K562 (cell line): Measurements from ENCODE around the gene LSP1. TPM values are rescaled to one million over a fixed set of nuclear protein-coding genes. Genes with fewer than 3 reads are reported as not detected.
A peak's percentile ranks its signal among the peaks of the same experiment; 100 is the strongest.

Source experiments
- ATAC-seq: fragments of 200-7000 bp; cut with Tn5 transposase; 3 replicates; pipeline ENCODE4 v1.9.1; 2020; ENCODE audit warnings: moderate library complexity
- BruUV-seq: library from RNA; stranded (reverse); fragments of 400-500 nt; replicated peaks from 2 replicates; lab custom pipeline; 2021; lab: Mats Ljungman, UMichigan
- CTCF ChIA-PET: fragments of 300-600 bp; formaldehyde crosslinking; extraction: SDS; loops from one replicate; lab custom pipeline; 2021; ENCODE audit warnings: low intra/inter-chr PET ratio; lab: Yijun Ruan, JAX
- POLR2A ChIA-PET: fragments of 300-600, 350-650 bp; sonication (Branson Sonifier 250); formaldehyde crosslinking; extraction: SDS; loops from one replicate; lab custom pipeline; 2021; ENCODE audit warnings: antibody characterized with exemption, inconsistent platforms; lab: Yijun Ruan, JAX
- DNase-seq, 4 experiments: peaks; one replicate each; pipeline versions ENCODE4 v3.0.0 to v3.0.0-alpha.2; 2011 to 2018; ENCODE audit warnings: low spot score in 3 of 4, mixed read lengths in 3 of 4; ENCODE audit errors: extremely low read depth in 1 of 4
- FAIRE-seq: peaks from 2 replicates; lab custom pipeline; 2011; peaks lifted over from hg19 to GRCh38; lab: Jason Lieb, UNC
- H2AFZ ChIP-seq: 2 replicates; pipeline ENCODE4 v1.6.0; 2011; ENCODE audit warnings: low read depth, low read length, control low read depth, inconsistent platforms
- H3K27ac ChIP-seq: fragments of 200-600 bp; 3 replicates; pipeline ENCODE4 v1.8.0; 2011; ENCODE audit warnings: low read depth, mild to moderate bottlenecking, control low read depth, inconsistent platforms, low read length, moderate library complexity, mixed read lengths; ENCODE audit errors: extremely low read depth
- H3K27me3 ChIP-seq, 2 experiments: fragments of 300-600 bp in 1 of 2; 2 replicates in 1 of 2; 3 replicates in 1 of 2; pipeline versions ENCODE4 v1.6.0 to v1.8.0; 2011; ENCODE audit warnings: inconsistent platforms in 2 of 2, low read length in 2 of 2, mild to moderate bottlenecking in 1 of 2, mixed read lengths in 1 of 2, moderate library complexity in 1 of 2; ENCODE audit not compliant: control insufficient read depth in 2 of 2, insufficient read depth in 2 of 2
- H3K36me3 ChIP-seq: fragments of 300-600 bp; 3 replicates; pipeline ENCODE4 v1.8.0; 2011; ENCODE audit warnings: mild to moderate bottlenecking, low read length, inconsistent platforms; ENCODE audit not compliant: control insufficient read depth, insufficient read depth
- H3K4me1 ChIP-seq, 2 experiments: fragments of 200-600 bp in 1 of 2; replicated peaks in 1 of 2; 2 replicates in 1 of 2; 3 replicates in 1 of 2; pipeline versions ENCODE4 v1.5.1 to v1.8.0; 2011; ENCODE audit warnings: inconsistent platforms in 2 of 2, low read length in 2 of 2, mild to moderate bottlenecking in 1 of 2, mixed read lengths in 1 of 2, moderate library complexity in 1 of 2; ENCODE audit not compliant: control insufficient read depth in 2 of 2, insufficient read depth in 2 of 2
- H3K4me2 ChIP-seq: 2 replicates; pipeline ENCODE4 v1.6.1; 2011; ENCODE audit warnings: low read length, control low read depth, inconsistent platforms, mixed read lengths; ENCODE audit not compliant: insufficient read depth
- H3K4me3 ChIP-seq: fragments of 200-600 bp; sonication (generic), shearing (Covaris generic); 2 replicates; pipeline ENCODE4 v1.5.1; 2016; ENCODE audit warnings: control low read depth, inconsistent platforms
- H3K79me2 ChIP-seq: fragments of 200-600 bp; 3 replicates; pipeline ENCODE4 v1.8.0; 2011; ENCODE audit warnings: low read length, inconsistent platforms; ENCODE audit not compliant: control insufficient read depth, insufficient read depth
- H3K9ac ChIP-seq, 2 experiments: 2 replicates each; pipeline versions ENCODE4 v1.6.0 to v1.6.1; 2011; ENCODE audit warnings: low read depth in 2 of 2, low read length in 2 of 2, control low read depth in 1 of 2, inconsistent platforms in 1 of 2, mild to moderate bottlenecking in 1 of 2, mixed read lengths in 1 of 2; ENCODE audit not compliant: insufficient read depth in 1 of 2
- H3K9me1 ChIP-seq: one replicate; pipeline ENCODE4 v1.6.0; 2011; ENCODE audit warnings: inconsistent platforms, mild to moderate bottlenecking, low read length, moderate library complexity; ENCODE audit not compliant: control insufficient read depth, insufficient read depth
- H3K9me3 ChIP-seq: replicated peaks from 2 replicates; pipeline ENCODE4 v1.5.1; 2011; ENCODE audit warnings: low read depth, low read length, inconsistent platforms; ENCODE audit not compliant: control insufficient read depth, insufficient read depth
- H4K20me1 ChIP-seq: replicated peaks from 2 replicates; pipeline ENCODE4 v1.6.1; 2011; ENCODE audit warnings: low read length, inconsistent platforms, mixed read lengths; ENCODE audit not compliant: control insufficient read depth, insufficient read depth
- ATF3 ChIP-seq, 2 experiments: fragments of 450-650 bp in 1 of 2; sonication (generic) in 1 of 2; formaldehyde crosslinking in 1 of 2; IDR thresholded peaks in 1 of 2; conservative IDR thresholded peaks in 1 of 2; 2 replicates each; pipeline versions ENCODE4 v1.6.1 to v1.8.1; 2016 to 2023; ENCODE audit warnings: mild to moderate bottlenecking in 2 of 2, moderate library complexity in 2 of 2, inconsistent platforms in 1 of 2, missing genetic modification reagents in 1 of 2
- E2F6 ChIP-seq, 2 experiments: IDR thresholded peaks; 2 replicates each; pipeline ENCODE4 v1.6.1; 2011; ENCODE audit warnings: borderline replicate concordance in 1 of 2, control low read depth in 1 of 2, low read depth in 1 of 2, low read length in 1 of 2, mild to moderate bottlenecking in 1 of 2, mixed read lengths in 1 of 2, moderate library complexity in 1 of 2; ENCODE audit not compliant: insufficient read depth in 1 of 2, insufficient read length in 1 of 2, poor library complexity in 1 of 2, severe bottlenecking in 1 of 2; ENCODE audit errors: extremely low read depth in 1 of 2
- EHMT2 ChIP-seq: fragments of 450-650 bp; IDR thresholded peaks from 2 replicates; pipeline ENCODE4 v1.6.1; 2018; ENCODE audit warnings: antibody characterized with exemption
- HNRNPL ChIP-seq: fragments of 200-400 bp; formaldehyde crosslinking; IDR thresholded peaks from 2 replicates; pipeline ENCODE4 v1.6.1; 2017; ENCODE audit warnings: low read depth, mild to moderate bottlenecking, low read length
- MTA3 ChIP-seq: fragments of 450-650 bp; formaldehyde crosslinking; IDR thresholded peaks from 2 replicates; pipeline ENCODE4 v1.6.1; 2017; ENCODE audit warnings: mild to moderate bottlenecking, borderline replicate concordance
- NONO ChIP-seq, 2 experiments: fragments of 200-400 bp in 1 of 2; fragments of 450-650 bp in 1 of 2; formaldehyde crosslinking in 1 of 2; IDR thresholded peaks; 2 replicates each; pipeline ENCODE4 v1.6.1; 2017; ENCODE audit warnings: low read depth in 2 of 2, mild to moderate bottlenecking in 2 of 2, moderate library complexity in 2 of 2, low read length in 1 of 2
- SAFB ChIP-seq: fragments of 200-400 bp; formaldehyde crosslinking; IDR thresholded peaks from 2 replicates; pipeline ENCODE4 v1.6.1; 2017; ENCODE audit warnings: low read depth, low read length, borderline replicate concordance
- SMARCC2 ChIP-seq: fragments of 450-650 bp; IDR thresholded peaks from 2 replicates; pipeline ENCODE4 v1.6.1; 2017; ENCODE audit warnings: antibody characterized with exemption, moderate library complexity, mild to moderate bottlenecking, low read depth
- SRSF1 ChIP-seq: fragments of 200-400 bp; formaldehyde crosslinking; IDR thresholded peaks from 2 replicates; pipeline ENCODE4 v1.6.1; 2017; ENCODE audit warnings: mild to moderate bottlenecking, low read depth, low read length, moderate library complexity
- ZEB2 ChIP-seq: fragments of 450-650 bp; IDR thresholded peaks from 2 replicates; pipeline ENCODE4 v1.6.1; 2016
- ZNF57 ChIP-seq: fragments of 450-650 bp; formaldehyde crosslinking; IDR thresholded peaks from 2 replicates; pipeline ENCODE4 v1.4.0; 2020; ENCODE audit warnings: mild to moderate bottlenecking, moderate library complexity
- WGBS: fragments of 100-300 bp; shearing (Covaris generic); methylation state at CpG from one replicate; pipeline ENCODE4 v1.1.6; 2016; ENCODE audit warnings: low coverage, mixed read lengths; ENCODE audit not compliant: insufficient coverage; ENCODE audit errors: missing lambda C conversion rate; 5-methylcytosine and 5-hydroxymethylcytosine counted together
- in situ Hi-C: fragments of 300-500 bp; cut with MboI; formaldehyde crosslinking; loops from 4 replicates; pipeline ENCODE4 v1.15.0; 2018; ENCODE audit warnings: inconsistent platforms, mixed read lengths
- intact Hi-C: fragments of 100-400 bp; cut with micrococcal nuclease; formaldehyde crosslinking; loops from 2 replicates; pipeline ENCODE4 v1.14.2; 2022
- polyA plus RNA-seq, 8 experiments: library from polyadenylated mRNA; depleted of rRNA in 4 of 8; stranded (reverse) in 5 of 8; unstranded in 3 of 8; fragments of >200 nt; fragmentation: Nextera tagmentation in 2 of 8; fragmentation: Illumina TruSeq in 1 of 8; extraction: Ambion mirVana in 2 of 8; extraction: Trizol in 1 of 8; gene quantifications; 2 replicates each; pipeline versions ENCODE4 v1.2.1 to v1.2.3, GENCODE V29; 2011 to 2014; ENCODE audit warnings: inconsistent platforms in 1 of 8, missing spikeins in 1 of 8
- total RNA-seq, 7 experiments: library from RNA; depleted of rRNA in 6 of 7; stranded (reverse); fragments of >200 nt in 6 of 7; fragmentation: Illumina TruSeq in 2 of 7; extraction: Trizol in 2 of 7; gene quantifications; 2 replicates each; pipeline versions ENCODE4 v1.2.1 to v1.2.3, GENCODE V29; 2011 to 2021; ENCODE audit warnings: low replicate concordance in 1 of 7

LSP1 gene
- total and polyA plus RNA-seq, 9 of the 15 experiments (the other 6 are each of a cell fraction or from before 2014, with no cell fraction given) = 0.08 to 2.9 (median 0.65) TPM; not detected in 2

- FAIRE-seq (no peak), ATAC-seq (no peak), DNase-seq (no peak)
- H3K9ac ChIP-seq = no peak overlapping the region
- no TSS peak for BruUV-seq
- no peaks in the 10 kb centered on the region for H3K9me1 ChIP-seq
- no peaks in the 10 kb centered on the region for H3K36me3 ChIP-seq
- no peak overlapping the region for H3K4me2 ChIP-seq
- intact Hi-C loops = loop anchor here (1.0 kb wide), 1 partner anchor 22 kb away; no protein-coding TSS in a partner anchor
- ChIA-PET CTCF (no interaction called here), POLR2A (no interaction called here)
- no peaks in the 10 kb centered on the region for H3K79me2 ChIP-seq
- H3K4me1 ChIP-seq = peaks cover 0 to 25% of the 10 kb centered on the region in 2 experiments; a peak in 1 of 5 replicates
- WGBS = 0% methylated on average over 1 of the region's 2 CpGs
- peaks cover 15 to 43% of the 10 kb centered on the region in 2 experiments; a peak in 4 of 5 replicates for H3K27me3 ChIP-seq
- H3K9me3 ChIP-seq = no peaks in the 10 kb centered on the region; the same call in 1 of the 2 replicates
- H4K20me1 ChIP-seq = peaks cover 2% of the 10 kb centered on the region; the same call in 1 of the 2 replicates
- no peak overlapping the region for H2AFZ ChIP-seq
- H3K4me3 ChIP-seq = no peak overlapping the region
- TF ChIP-seq SAFB (no peak), EHMT2 (0 out of 2 replicates have a peak, but pooled peaks have one; percentile 15)
- in situ Hi-C loops = loop anchor here (5.0 kb wide), 1 partner anchor 33 kb away; no protein-coding TSS in a partner anchor
- H3K27ac ChIP-seq = no peak overlapping the region
Observed at GRCh38 chr11:1915795-1916131, 62.9 kb downstream of the LSP1 start.

- Histone ChIP-seq H3K36me3 (no peaks in the 10 kb centered on the region), H4K20me1 (peaks cover 2% of the 10 kb centered on the region; the same call in 1 of the 2 replicates), H3K9me3 (no peaks in the 10 kb centered on the region; the same call in 1 of the 2 replicates), H2AFZ (no peak overlapping the region), H3K4me3 (no peak overlapping the region), H3K4me1 (peaks cover 0 to 31% of the 10 kb centered on the region in 2 experiments; a peak in 1 of 5 replicates), H3K4me2 (no peak overlapping the region), H3K79me2 (no peaks in the 10 kb centered on the region), H3K9me1 (no peaks in the 10 kb centered on the region), H3K27ac (no peak overlapping the region), H3K9ac (no peak overlapping the region), H3K27me3 (peaks cover 12 to 49% of the 10 kb centered on the region in 2 experiments; a peak in 4 of 5 replicates)
- BruUV-seq = no TSS peak
- CTCF ChIA-PET = no interaction called here
- no peak for FAIRE-seq
- WGBS = 0% methylated on average over 12 of the region's 14 CpGs
- intact Hi-C loops = loop anchor here (1.0 kb wide), 1 partner anchor 23 kb away; no protein-coding TSS in a partner anchor
- in situ Hi-C loops = loop anchor here (5.0 kb wide), 1 partner anchor 34 kb away; no protein-coding TSS in a partner anchor
- no peak for ATAC-seq
- TF ChIP-seq ZEB2 = no peak
- no peak for TF ChIP-seq HNRNPL
- TF ChIP-seq NONO (IDR thresholded peaks at IDR 0.05; ENCODE audit: low read depth in 2 of 2, low read length in 1 of 2) = no peak
- no peak for TF ChIP-seq MTA3
- no peak for TF ChIP-seq SMARCC2
- TF ChIP-seq ATF3 (IDR thresholded peaks at IDR 0.05) = no peak
- TF ChIP-seq ATF3 (CRISPR knock-in tag; conservative IDR thresholded peaks at IDR 0.05) = no peak
- TF ChIP-seq E2F6 (IDR thresholded peaks at IDR 0.05; ENCODE audit: borderline replicate concordance in 1 of 2, extremely low read depth in 1 of 2, insufficient read depth in 1 of 2, insufficient read length in 1 of 2, low read depth in 1 of 2, low read length in 1 of 2, poor library complexity in 1 of 2, severe bottlenecking in 1 of 2) = no peak
- no peak for TF ChIP-seq SRSF1
- TF ChIP-seq ZNF57 = no peak
- no peak for DNase-seq
- POLR2A ChIA-PET = interaction anchor here (0.6 to 0.8 kb wide), 2 partner anchors 20 to 24 kb away, joined by 3 read pairs; no protein-coding TSS in a partner anchor
Observed at GRCh38 chr11:1916132-1916985, 63.5 kb downstream of the LSP1 start.
